Immature natural killer cell (primary cell): Measurements from ENCODE around the gene PPP1R13B. TPM values are rescaled to one million over a fixed set of nuclear protein-coding genes. Genes with fewer than 3 reads are reported as not detected.

Experiments used
- DNase-seq, 3 donors: peaks; one replicate each; pipeline ENCODE4 v3.0.0; 2022; ENCODE audit warnings: mixed read lengths in 1 of 3
- H3K27ac Mint-ChIP-seq, 6 donors: one replicate each; pipeline ENCODE4 v1.8.0; 2020; ENCODE audit warnings: mixed read lengths in 6 of 6, mild to moderate bottlenecking in 5 of 6, inconsistent platforms in 4 of 6, moderate library complexity in 3 of 6
- H3K27me3 Mint-ChIP-seq, 3 donors: one replicate each; pipeline ENCODE4 v1.8.0; 2020 to 2021; ENCODE audit warnings: low read depth in 3 of 3, mild to moderate bottlenecking in 3 of 3, mixed read lengths in 3 of 3, moderate library complexity in 3 of 3, inconsistent platforms in 1 of 3
- H3K36me3 Mint-ChIP-seq, 3 donors: one replicate each; pipeline ENCODE4 v1.8.0; 2020; ENCODE audit warnings: mixed read lengths in 3 of 3, inconsistent platforms in 2 of 3, mild to moderate bottlenecking in 2 of 3
- H3K4me1 Mint-ChIP-seq, 2 donors: one replicate each; pipeline ENCODE4 v1.8.0; 2020; ENCODE audit warnings: inconsistent platforms in 2 of 2, mild to moderate bottlenecking in 2 of 2, mixed read lengths in 2 of 2, moderate library complexity in 1 of 2
- H3K4me3 Mint-ChIP-seq, 5 donors: one replicate each; pipeline ENCODE4 v1.8.0; 2020; ENCODE audit warnings: mild to moderate bottlenecking in 5 of 5, mixed read lengths in 5 of 5, inconsistent platforms in 3 of 5, moderate library complexity in 3 of 5
- H3K9me3 Mint-ChIP-seq, 6 donors: one replicate each; pipeline ENCODE4 v1.8.0; 2020; ENCODE audit warnings: mild to moderate bottlenecking in 6 of 6, mixed read lengths in 6 of 6, inconsistent platforms in 4 of 6, moderate library complexity in 3 of 6
- polyA plus RNA-seq, 3 donors: library from polyadenylated mRNA; unstranded; fragments of 300-500 nt; fragmentation: Illumina TruSeq; gene quantifications; one replicate each; pipeline ENCODE4 v1.2.3, GENCODE V29; 2021

Gene PPP1R13B
- polyA plus RNA-seq, 3 donors from 2014 or later: 0.85 to 6.7 (median 4.1) TPM

DNA sequence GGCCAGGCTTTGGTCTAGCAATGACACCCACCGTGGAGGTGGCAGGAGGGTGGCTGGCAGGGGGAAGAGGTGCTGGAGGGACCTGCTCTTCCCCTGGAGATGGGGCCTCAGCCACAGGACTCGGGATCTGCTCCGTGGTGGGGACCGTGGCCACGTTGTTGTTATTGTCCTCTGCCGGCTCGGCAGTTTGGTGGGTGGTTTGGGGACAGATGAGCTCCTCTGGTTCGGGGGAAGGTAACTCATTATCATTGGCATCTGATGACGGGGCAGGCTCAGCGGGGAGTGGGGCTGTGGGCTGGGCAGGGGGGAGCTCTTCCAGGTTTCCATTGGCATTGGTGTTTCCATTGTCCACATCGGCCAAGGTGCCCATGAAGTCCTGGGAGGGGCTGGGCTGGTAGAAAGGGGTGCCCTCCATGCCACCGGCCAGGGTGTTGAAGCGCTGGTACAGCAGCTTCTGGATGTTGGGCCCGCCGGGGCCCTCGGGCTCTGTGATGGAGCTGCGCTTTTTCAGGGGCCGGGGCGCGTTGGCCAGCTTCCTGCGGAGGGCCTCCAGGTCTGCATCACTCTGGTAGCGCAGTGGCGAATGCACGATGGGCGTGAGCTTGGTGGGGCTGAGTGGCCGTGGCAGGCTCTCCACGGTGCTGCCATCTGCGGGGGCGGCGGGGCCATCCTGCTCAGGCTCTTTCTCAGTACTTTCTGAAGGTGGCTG lies 107.4 kb downstream of the PPP1R13B start:
- peaks cover 0 to 2% (median 0%) of the 10 kb centered on the region in 3 donors for H3K27me3 Mint-ChIP-seq
- no peak overlapping the region for H3K27ac Mint-ChIP-seq
- H3K4me1 Mint-ChIP-seq: no peaks in the 10 kb centered on the region
- no peaks in the 10 kb centered on the region for H3K9me3 Mint-ChIP-seq
- H3K4me3 Mint-ChIP-seq: no peak overlapping the region
- DNase-seq: no peak
- H3K36me3 Mint-ChIP-seq: peaks cover 0 to 38% (median 11%) of the 10 kb centered on the region in 3 donors

DNA sequence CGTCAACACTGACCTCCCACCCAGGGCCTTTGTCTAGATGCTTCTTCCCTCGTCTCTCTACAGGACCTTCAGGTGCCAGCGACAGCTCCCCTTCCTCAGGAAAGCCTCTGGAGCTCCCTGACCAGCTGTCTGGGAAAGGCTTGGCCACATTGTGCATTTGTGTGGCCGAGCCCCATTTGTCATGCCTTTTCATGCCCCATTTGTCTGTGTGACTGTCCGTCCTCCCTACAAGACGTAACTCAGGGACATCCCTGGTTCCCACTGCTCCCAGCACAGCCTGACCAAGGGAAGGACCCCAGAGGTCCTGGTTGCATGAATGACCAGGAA lies 107.9 kb downstream of the PPP1R13B start:
- Mint-ChIP-seq H3K27ac (no peak overlapping the region), H3K4me1 (no peaks in the 10 kb centered on the region)
- no peak for DNase-seq

DNA sequence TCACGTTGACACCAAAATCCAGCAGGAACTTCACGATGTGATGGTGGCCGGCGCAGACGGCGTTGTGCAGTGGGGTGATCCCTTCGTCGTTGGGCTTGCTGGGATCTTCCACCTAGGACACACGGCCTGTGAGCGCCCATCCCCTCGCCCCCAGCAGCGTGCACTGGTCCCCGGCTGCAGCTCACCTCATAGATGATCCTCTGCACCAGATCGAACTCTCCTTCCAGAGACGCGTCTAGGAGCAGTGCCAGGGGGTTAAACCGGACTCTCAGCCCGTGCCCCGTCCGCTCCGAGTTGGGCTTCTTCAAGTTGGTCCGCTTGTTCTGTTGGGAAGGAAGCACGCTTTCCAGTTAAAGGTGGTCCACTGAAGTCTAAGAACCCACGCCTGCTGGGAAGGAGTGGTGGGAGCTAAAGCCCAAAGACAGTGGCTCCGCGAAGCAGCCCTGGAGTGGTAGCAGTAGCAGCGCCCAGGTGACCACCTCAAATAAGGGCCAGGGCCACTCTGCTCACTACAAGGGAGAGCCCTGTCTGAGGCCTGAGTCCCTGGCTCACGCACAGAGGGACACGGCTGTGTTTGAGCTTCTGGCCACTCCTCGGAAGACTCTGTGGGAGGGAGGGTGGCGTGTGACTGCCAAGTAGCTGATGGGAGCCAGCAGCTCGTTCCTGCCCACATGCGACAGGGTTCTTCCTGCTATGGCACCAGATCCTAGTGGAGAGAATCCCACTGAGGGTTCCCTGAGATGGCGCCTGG lies 108.5 kb downstream of the PPP1R13B start:
- Mint-ChIP-seq H3K36me3 (peaks cover 0 to 39% (median 11%) of the 10 kb centered on the region in 3 donors), H3K4me1 (no peaks in the 10 kb centered on the region), H3K9me3 (no peaks in the 10 kb centered on the region), H3K27me3 (peaks cover 0 to 2% (median 0%) of the 10 kb centered on the region in 3 donors), H3K27ac (no peak overlapping the region), H3K4me3 (no peak overlapping the region)
- DNase-seq: no peak

More for the DNA sequence above, 107.9 kb downstream of the PPP1R13B start:
- peaks cover 0 to 41% (median 11%) of the 10 kb centered on the region in 3 donors for H3K36me3 Mint-ChIP-seq
- H3K9me3 Mint-ChIP-seq: no peaks in the 10 kb centered on the region
- H3K27me3 Mint-ChIP-seq: peaks cover 0 to 2% (median 0%) of the 10 kb centered on the region in 3 donors
- no peak overlapping the region for H3K4me3 Mint-ChIP-seq

DNA sequence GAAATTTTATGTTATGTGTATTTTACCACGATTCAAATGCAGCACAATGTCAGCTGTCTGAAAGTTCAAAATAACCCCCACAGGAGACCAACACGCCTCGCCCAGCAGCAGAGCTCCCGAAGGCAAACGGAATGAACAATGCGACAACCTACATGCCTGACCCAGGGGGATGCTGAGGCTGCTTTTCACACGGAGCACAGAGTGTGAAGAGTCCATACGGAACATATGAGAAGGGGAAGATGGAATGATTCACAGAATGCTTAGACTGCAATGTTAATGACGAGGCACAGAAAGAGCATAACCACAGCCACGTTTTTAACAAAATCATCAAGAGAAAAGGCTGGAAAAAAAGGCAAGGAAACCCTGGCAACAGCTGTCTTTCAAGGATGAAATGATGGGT lies 109.2 kb downstream of the PPP1R13B start:
- no peak for DNase-seq
- Mint-ChIP-seq H3K27me3 (peaks cover 0 to 2% (median 0%) of the 10 kb centered on the region in 3 donors), H3K4me1 (no peaks in the 10 kb centered on the region), H3K36me3 (peaks cover 0 to 36% (median 11%) of the 10 kb centered on the region in 3 donors), H3K4me3 (no peak overlapping the region), H3K27ac (no peak overlapping the region), H3K9me3 (no peaks in the 10 kb centered on the region)

DNA sequence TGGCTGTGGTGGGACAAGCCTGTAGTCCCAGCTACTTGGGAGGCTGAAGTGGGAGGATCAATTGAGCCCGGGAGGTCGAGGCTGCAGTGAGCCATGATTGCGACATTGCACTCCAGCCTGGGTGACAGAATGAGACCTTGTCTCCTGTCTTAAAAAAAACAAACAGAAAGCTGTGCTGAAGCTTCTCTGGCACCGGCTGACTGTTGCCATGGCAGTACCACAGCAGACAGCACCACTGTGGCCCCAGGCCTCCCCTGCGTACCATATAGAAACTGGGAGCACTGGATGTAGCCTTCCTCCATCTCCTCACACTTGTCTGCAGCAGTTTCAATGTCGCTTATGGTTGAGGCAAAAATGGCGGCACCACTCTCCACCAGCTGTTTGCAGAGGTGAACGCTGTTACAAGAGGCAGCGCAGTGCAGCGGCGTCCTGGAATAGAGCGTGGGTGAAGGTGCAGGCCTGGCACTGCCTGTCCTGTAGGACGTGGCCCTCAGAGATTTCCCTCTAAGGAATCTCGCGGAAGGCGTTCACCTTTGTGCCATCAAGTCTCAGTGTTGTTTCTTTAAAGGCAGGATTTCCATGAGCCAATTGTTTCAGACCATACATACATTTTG lies 109.8 kb downstream of the PPP1R13B start:
- no peak for DNase-seq
- no peaks in the 10 kb centered on the region for H3K9me3 Mint-ChIP-seq

DNA sequence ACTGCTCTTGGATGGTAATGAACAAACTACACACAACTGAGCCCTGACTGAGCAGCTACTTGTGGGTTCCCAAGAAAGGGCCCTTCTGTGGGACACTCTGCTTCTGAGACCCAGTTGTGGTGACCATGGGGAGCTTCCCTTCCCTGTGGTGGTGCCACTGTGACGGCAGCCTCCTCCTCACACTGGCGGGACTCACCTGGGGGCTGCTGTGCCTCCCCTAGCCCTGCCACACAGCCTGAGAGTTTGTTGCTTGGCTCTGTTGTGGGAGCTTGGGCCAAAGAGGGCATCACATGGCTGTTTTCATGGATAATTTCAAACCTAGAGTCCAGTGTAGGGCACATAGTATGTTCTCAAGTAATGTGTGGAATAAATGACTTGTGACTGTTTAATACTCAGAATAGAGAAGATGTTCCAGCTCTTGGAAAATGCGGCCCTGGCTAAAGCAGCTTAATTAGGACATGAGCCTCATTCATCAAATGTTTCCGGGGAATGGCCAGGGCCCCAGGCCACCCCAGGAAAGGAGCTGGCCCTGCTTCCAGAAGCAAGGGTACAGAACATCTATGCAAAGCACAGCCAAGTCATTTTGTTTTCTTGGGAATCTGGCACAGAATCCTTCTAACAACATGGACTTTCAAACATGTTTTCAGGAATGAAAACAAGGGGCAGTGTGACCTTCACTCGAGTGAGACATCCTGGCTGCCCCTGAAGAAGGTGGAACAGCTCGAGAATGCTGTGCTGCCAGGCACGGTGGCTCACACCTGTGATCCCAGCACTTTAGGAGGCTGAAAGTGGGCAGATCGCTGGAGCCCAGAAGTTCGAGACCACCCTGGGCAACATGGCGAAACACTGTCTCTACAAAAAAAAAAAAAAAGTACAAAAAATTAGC lies 110.6 kb downstream of the PPP1R13B start:
- Mint-ChIP-seq H3K9me3 (no peaks in the 10 kb centered on the region), H3K27ac (no peak overlapping the region), H3K27me3 (peaks cover 0 to 4% (median 0%) of the 10 kb centered on the region in 3 donors), H3K36me3 (peaks cover 0 to 25% (median 11%) of the 10 kb centered on the region in 3 donors), H3K4me1 (no peaks in the 10 kb centered on the region), H3K4me3 (no peak overlapping the region)
- no peak for DNase-seq

More for the DNA sequence above, 109.8 kb downstream of the PPP1R13B start:
- H3K36me3 Mint-ChIP-seq: peaks cover 0 to 29% (median 11%) of the 10 kb centered on the region in 3 donors
- H3K27ac Mint-ChIP-seq: no peak overlapping the region
- H3K27me3 Mint-ChIP-seq: peaks cover 0 to 4% (median 0%) of the 10 kb centered on the region in 3 donors
- no peaks in the 10 kb centered on the region for H3K4me1 Mint-ChIP-seq
- H3K4me3 Mint-ChIP-seq: no peak overlapping the region

DNA sequence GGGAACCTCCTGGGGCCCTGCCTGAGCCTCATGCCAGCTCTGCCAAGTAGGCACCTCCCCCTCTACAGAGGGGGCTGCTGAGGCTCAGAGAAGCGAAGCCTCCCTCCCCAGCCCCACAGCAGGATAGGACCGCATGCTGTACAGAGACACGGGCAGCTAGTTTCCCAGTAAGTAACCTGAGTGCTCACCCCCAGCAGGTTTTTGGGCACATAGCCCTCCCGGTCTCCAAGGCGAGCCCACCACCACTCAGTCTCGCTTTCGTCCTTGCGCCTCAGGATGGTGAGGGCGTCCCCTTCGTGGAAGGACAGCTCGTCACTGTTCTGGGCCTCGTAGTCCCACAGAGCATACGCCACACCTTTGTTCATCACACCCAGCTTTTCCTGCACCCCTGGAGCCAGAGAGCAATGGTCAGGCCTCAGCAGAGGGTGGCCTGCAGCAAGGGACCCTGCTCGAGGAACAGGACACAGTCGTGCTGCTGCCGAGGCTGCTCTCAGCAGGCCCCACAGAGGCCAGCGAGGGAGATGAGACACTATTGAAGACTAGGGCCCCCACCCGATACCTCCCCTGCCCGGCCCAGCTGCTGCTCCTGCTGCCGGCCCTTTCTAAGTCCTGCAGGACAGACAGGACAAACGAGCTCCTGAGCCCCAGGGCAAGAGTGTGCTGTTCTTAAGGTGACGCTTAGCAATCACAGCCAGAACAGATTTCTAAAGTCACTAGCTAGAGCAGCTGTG lies 111.4 kb downstream of the PPP1R13B start:
- peaks cover 0 to 25% (median 11%) of the 10 kb centered on the region in 3 donors for H3K36me3 Mint-ChIP-seq
- no peaks in the 10 kb centered on the region for H3K4me1 Mint-ChIP-seq
- no peak for DNase-seq
- peak overlapping the region in 1 of 6 donors; percentile 55 for H3K27ac Mint-ChIP-seq
- H3K4me3 Mint-ChIP-seq: no peak overlapping the region
- peaks cover 0 to 5% (median 0%) of the 10 kb centered on the region in 3 donors for H3K27me3 Mint-ChIP-seq
- no peaks in the 10 kb centered on the region for H3K9me3 Mint-ChIP-seq

DNA sequence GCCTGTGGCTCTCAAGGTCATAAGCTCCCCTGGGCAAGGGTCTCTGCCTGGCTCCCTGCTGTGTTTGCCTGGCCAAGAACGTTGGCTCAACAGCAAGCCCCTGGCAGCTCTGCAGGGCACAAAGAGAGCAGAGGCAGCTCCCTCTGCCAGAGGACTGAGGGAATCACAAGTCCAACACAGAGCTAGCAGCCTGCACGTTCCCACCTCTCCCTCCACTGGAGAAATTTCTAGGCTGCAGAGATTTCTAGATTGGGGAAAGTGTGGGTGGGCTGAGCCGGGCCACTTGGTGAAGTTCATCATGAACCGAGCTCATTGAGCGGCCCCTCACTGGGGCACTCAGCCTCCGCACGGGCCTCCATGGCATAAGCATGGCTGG lies 111.9 kb downstream of the PPP1R13B start:
- H3K4me1 Mint-ChIP-seq: no peaks in the 10 kb centered on the region
- no peak overlapping the region for H3K4me3 Mint-ChIP-seq
- H3K9me3 Mint-ChIP-seq: no peaks in the 10 kb centered on the region
- DNase-seq: no peak
- no peak overlapping the region for H3K27ac Mint-ChIP-seq
- H3K27me3 Mint-ChIP-seq: peaks cover 0 to 5% (median 0%) of the 10 kb centered on the region in 3 donors
- peaks cover 0 to 24% (median 11%) of the 10 kb centered on the region in 3 donors for H3K36me3 Mint-ChIP-seq

DNA sequence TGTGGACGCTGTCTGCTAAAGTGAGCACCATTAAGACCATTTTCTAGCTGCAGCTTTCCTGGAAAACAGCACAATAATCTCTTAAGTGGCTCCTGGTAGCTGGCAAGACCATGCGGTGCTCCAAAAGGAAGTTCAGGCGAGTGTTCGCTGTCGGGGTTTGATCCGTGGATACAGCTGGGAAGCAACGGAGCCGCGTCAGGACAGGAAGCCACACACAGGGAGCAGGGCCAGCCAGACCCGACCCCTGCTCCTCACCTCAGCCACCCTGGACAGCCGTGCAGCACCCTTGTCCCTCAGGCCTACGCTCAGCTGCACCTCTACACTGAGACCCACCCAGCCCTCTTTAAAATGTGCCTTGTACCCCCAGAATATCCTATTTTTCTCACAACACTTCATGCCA lies 112.4 kb downstream of the PPP1R13B start:
- Mint-ChIP-seq H3K9me3 (no peaks in the 10 kb centered on the region), H3K27ac (no peak overlapping the region), H3K27me3 (peaks cover 0 to 5% (median 0%) of the 10 kb centered on the region in 3 donors), H3K4me3 (no peak overlapping the region), H3K36me3 (peaks cover 0 to 22% (median 11%) of the 10 kb centered on the region in 3 donors), H3K4me1 (no peaks in the 10 kb centered on the region)
- DNase-seq: no peak

DNA sequence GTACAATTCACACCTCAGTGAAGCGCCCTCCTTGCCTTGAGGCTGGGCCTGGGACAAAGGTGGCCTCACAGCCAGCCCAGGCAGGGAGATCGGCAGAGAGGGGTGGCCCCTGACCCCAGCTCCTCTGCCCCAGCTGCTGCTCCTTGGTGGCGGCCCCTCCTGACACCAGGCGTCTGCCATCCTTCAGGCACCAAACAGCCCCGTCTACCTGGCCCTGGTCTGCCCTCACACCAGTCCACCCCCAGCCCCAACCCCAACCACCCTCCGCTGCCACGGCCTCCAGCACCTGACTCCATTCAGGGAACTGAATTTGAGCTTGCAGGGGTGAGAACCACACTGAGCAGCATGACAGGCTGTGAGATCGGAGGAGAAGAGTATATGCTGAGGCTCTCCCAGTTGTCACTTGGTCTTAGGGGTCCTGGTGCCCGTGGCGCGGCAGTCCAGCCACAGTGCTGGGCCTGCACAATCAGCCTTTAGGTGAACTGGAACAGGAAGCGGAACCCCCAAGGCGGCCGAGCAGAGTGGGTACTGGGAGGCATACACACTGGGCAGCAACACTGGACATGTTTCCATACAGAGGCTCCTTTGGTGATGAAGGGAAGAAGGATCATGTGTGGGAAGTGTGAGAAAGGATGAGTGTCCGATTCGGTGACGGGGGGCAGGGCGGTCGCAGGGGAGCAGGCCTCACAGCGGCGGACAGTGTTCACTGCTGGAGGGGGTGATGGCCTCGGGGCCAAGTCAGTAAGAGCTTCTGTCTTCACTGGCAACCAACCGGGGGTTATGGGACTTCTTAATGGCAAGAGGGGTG lies 113.1 kb downstream of the PPP1R13B start:
- no peak for DNase-seq
- H3K9me3 Mint-ChIP-seq: no peaks in the 10 kb centered on the region
- no peaks in the 10 kb centered on the region for H3K4me1 Mint-ChIP-seq
- H3K27me3 Mint-ChIP-seq: peaks cover 0 to 3% (median 0%) of the 10 kb centered on the region in 3 donors
- peaks cover 4 to 16% (median 11%) of the 10 kb centered on the region in 3 donors for H3K36me3 Mint-ChIP-seq
- H3K4me3 Mint-ChIP-seq: no peak overlapping the region
- peak overlapping the region in 2 of 6 donors; percentile 17 to 51 for H3K27ac Mint-ChIP-seq

DNA sequence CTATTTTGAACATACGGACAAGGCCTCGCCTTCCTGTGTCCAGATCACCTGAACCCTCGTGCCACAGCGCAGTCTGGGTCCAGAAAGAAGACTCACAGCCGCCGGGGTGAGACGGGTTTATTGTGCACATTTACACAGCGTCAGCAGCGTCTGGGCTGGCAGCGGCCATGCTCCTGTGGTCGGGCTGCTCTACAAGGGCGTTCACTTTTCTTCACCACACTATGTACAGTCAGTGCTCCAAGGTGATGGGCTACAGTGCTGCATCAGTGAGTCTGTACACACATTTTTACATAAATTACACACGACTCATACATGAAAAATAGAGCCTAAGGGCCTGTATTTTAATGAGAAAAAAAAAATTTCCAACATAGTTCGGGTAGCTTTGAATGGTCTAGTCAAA lies 113.7 kb downstream of the PPP1R13B start:
- H3K4me1 Mint-ChIP-seq: no peaks in the 10 kb centered on the region
- no peak for DNase-seq
- no peak overlapping the region for H3K4me3 Mint-ChIP-seq
- H3K27me3 Mint-ChIP-seq: peaks cover 0 to 3% (median 0%) of the 10 kb centered on the region in 3 donors
- no peaks in the 10 kb centered on the region for H3K9me3 Mint-ChIP-seq
- H3K27ac Mint-ChIP-seq: no peak overlapping the region
- peaks cover 4 to 16% (median 13%) of the 10 kb centered on the region in 3 donors for H3K36me3 Mint-ChIP-seq
